ENCODE data around the gene KCNIP4. TPM values are rescaled to one million over a fixed set of nuclear protein-coding genes. Genes with fewer than 3 reads are reported as not detected.

KCNIP4 gene
- total RNA-seq, 1 donor from 2014 or later, result not detected

GRCh38 chr4:20944961-20945360, 1003.6 kb downstream of the KCNIP4 start:
- POLR2A ChIA-PET, result no interaction called here
- Mint-ChIP-seq H3K36me3 (ENCODE audit: low read depth) (no peaks in the 10 kb centered on the region), H3K9me3 (peaks cover 5% of the 10 kb centered on the region), H3K4me3 (no peak overlapping the region), H3K4me1 (no peaks in the 10 kb centered on the region), H3K27ac (no peak overlapping the region), H3K27me3 (no peaks in the 10 kb centered on the region)
- TF ChIP-seq CTCF (IDR thresholded peaks at IDR 0.05), result no peak
- CTCF ChIA-PET, result no interaction called here
- ATAC-seq (ENCODE audit: low read depth) (no peak), DNase-seq (no peak)
- intact Hi-C loops (cut with micrococcal nuclease), result no loop called here

DNA sequence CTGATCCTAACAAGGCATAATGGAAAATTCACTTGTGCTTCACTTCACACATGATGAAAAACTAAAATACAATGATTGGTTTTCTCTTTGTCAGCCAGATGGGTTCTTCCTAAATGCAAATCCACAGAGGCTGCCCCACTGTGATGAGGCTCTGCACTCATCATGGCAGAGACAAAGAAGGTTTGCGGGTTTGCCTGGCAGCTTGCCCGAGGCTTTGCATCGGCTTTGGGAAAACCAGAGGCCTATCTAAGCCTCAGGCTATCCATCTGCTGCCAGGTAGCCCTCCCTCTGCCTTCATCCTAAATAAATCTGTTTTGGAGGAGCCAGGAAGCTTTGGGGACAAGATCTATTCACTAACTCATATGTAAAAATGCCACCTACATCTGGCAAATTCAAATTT, 1004.1 kb downstream of the KCNIP4 start:
- Mint-ChIP-seq H3K4me1 (no peaks in the 10 kb centered on the region), H3K9me3 (peaks cover 5% of the 10 kb centered on the region), H3K27ac (no peak overlapping the region), H3K4me3 (no peak overlapping the region), H3K36me3 (ENCODE audit: low read depth) (no peaks in the 10 kb centered on the region), H3K27me3 (no peaks in the 10 kb centered on the region)
- POLR2A ChIA-PET, result no interaction called here
- ATAC-seq (ENCODE audit: low read depth), result no peak
- no peak for DNase-seq
- CTCF ChIA-PET, result no interaction called here
- TF ChIP-seq CTCF (IDR thresholded peaks at IDR 0.05), result no peak
- intact Hi-C loops (cut with micrococcal nuclease), result no loop called here

GRCh38 chr4:20938204-20938603, 1010.4 kb downstream of the KCNIP4 start:
- intact Hi-C loops (cut with micrococcal nuclease), result no loop called here
- ChIA-PET POLR2A (no interaction called here), CTCF (no interaction called here)
- no peak overlapping the region for H3K4me3 Mint-ChIP-seq
- DNase-seq (no peak), ATAC-seq (ENCODE audit: low read depth) (no peak)
- H3K9me3 Mint-ChIP-seq, result peaks cover 5% of the 10 kb centered on the region
- no peaks in the 10 kb centered on the region for H3K27me3 Mint-ChIP-seq
- H3K4me1 Mint-ChIP-seq, result no peaks in the 10 kb centered on the region
- no peak for TF ChIP-seq CTCF (IDR thresholded peaks at IDR 0.05)
- no peaks in the 10 kb centered on the region for H3K36me3 Mint-ChIP-seq (ENCODE audit: low read depth)
- no peak overlapping the region for H3K27ac Mint-ChIP-seq

DNA sequence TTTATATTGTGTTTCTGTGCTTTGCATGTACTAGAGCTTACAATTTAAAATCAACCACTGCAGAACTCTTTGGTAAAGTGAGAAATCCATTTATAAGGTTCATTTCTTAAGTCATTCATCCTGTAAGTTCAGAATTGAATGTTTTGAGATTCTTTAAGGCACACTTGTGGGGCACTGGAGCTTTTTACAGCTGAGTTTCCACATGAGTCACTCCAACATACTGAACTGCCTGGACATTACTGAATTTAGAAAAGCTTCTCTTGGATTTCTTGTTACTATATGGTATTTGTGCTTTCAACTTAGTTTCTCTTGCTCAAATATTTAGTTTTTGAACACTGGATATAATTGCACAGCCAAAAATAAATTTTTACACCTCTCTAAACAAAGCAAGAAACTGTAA, 1022.0 kb downstream of the KCNIP4 start:
- no peak for TF ChIP-seq CTCF (IDR thresholded peaks at IDR 0.05)
- no peak for ATAC-seq (ENCODE audit: low read depth)
- Mint-ChIP-seq H3K36me3 (ENCODE audit: low read depth) (no peaks in the 10 kb centered on the region), H3K4me3 (no peak overlapping the region), H3K4me1 (no peaks in the 10 kb centered on the region), H3K9me3 (peaks cover 8% of the 10 kb centered on the region), H3K27ac (no peak overlapping the region), H3K27me3 (no peaks in the 10 kb centered on the region)
- ChIA-PET CTCF (no interaction called here), POLR2A (no interaction called here)
- no peak for DNase-seq
- intact Hi-C loops (cut with micrococcal nuclease), result no loop called here

DNA sequence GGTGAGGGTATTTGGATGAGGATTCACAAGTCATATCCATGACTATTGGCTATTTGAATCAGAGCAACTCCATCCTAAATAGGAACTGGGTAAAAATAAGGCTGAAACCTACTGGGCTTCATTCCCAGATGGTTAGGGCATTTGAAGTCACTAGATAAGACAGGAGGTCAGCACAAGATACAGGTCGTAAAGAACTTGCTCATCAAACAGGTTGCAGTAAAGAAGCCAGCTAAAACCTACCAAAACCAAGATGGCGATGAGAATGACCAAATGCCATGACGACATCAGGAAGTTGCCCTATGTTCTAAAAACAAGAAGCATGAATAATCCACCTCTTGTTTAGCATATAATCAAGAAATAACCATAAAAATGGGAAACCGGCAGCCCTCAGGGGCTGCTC, 1023.4 kb downstream of the KCNIP4 start:
- Mint-ChIP-seq H3K4me3 (no peak overlapping the region), H3K27me3 (no peaks in the 10 kb centered on the region), H3K36me3 (ENCODE audit: low read depth) (no peaks in the 10 kb centered on the region), H3K27ac (no peak overlapping the region), H3K9me3 (peaks cover 7% of the 10 kb centered on the region), H3K4me1 (no peaks in the 10 kb centered on the region)
- ATAC-seq (ENCODE audit: low read depth), result no peak
- ChIA-PET POLR2A (no interaction called here), CTCF (no interaction called here)
- TF ChIP-seq CTCF (IDR thresholded peaks at IDR 0.05), result no peak
- DNase-seq, result no peak
- intact Hi-C loops (cut with micrococcal nuclease), result no loop called here
